22Rv1 (cell line): Measurements from ENCODE around the gene C19orf44.

Experiments
- CTCF ChIP-seq: fragments of 450-650 bp; IDR thresholded peaks from 2 replicates; pipeline ENCODE4 v1.5.1; 2017; ENCODE audit warnings: mild to moderate bottlenecking
- ZFX ChIP-seq: fragments of 450-650 bp; IDR thresholded peaks from 2 replicates; pipeline ENCODE4 v1.6.1; 2017; ENCODE audit warnings: antibody characterized with exemption, borderline replicate concordance

DNA sequence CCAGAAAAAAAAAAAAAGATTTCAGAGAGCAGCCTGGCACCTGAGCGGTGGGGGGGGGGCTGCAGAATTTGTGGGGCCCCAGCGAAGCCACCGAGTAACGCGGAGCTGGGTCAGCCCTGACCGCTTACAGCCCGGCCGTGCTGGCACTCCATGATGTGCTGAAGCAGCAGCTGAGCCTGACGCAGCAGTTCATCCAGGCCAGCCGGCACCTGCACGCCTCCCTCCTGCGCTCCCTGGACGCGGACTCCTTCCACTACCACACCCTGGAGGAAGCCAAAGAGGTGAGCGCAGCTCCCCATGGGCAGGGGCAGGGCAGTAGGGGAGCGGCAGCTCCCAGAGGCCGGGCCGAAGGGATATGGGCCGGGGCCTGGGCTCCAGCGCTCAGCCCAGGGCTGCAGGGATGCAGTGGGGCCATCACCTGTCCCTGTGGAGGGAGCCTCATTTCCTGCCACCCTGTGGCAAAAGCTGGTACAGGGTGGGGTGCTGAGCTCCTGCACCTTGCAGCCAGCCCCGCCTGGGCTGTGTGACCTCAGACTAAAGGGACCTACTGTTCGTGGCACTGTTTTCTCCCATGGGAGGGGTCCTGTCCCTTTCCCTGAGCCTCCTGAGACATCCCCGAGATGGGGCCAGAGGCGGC is 18.3 kb downstream of the C19orf44 start:
- TF ChIP-seq CTCF (no peak), ZFX (no peak)
